GM12891 (cell line): Measurements from ENCODE around the gene EXOG.

ENCODE experiments used
- POLR2A ChIP-seq: IDR thresholded peaks from 2 replicates; pipeline ENCODE4 v1.6.1; 2011; ENCODE audit warnings: low read depth, low read length, control low read depth
- POU2F2 ChIP-seq: IDR thresholded peaks from 2 replicates; pipeline ENCODE4 v1.6.1; 2011; ENCODE audit warnings: low read depth, mild to moderate bottlenecking, control low read depth, low read length, moderate library complexity

DNA sequence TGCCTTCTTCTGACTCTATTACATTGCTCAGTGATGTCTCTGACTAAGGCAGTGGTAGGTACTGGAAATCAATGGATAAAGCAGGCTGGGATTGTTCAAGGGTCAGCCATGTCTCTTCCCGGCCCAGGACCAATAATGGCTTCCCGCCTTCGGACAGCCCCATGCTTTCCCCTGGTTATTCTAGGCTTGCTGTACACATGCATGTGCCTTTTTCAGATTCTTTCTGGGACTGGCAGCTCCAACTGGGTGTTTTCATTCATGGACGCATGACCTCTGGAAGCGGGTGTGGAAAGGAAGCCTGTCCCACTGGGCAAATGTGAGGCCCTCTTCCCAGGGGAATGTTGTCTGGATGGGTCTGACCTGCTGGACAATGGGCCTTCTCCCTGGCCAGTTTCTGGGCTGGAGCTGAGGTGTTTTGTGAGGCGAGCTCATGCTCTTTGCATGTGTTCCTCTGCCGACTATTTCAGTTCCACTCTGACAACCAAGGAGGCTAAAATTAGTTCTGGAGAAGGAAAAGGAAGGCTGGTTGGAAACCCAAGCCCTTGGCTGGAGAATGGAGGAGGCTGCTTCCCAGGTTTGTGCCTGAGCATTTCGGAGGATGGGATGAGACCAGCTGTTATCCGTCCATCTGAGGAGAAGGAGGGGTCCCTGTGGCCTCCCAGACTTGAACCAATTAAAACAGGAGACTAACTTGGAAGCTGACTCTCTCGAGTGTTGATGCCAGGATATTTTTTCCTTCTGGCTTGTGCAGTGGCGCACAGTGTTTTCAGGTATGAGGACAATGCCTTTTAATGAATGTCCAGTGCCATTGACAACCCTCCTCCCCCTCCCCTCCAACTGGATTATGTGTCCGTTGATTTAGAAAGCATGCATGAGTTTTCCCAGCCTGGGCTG is 35.5 kb upstream of the EXOG start:
- TF ChIP-seq POLR2A: no peak
- TF ChIP-seq POU2F2: no peak
